SIG-M5 (cell line): ENCODE results near the gene PDSS2.

ENCODE experiments used
- DNase-seq: peaks from one replicate; lab custom pipeline; 2025; lab: John Stamatoyannopoulos, UW

The PDSS2 gene

GRCh38 chr6:107267006-107267405 lies 192.4 kb downstream of the PDSS2 start:
- no peak for DNase-seq

GRCh38 chr6:107266563-107266962 lies 192.8 kb downstream of the PDSS2 start:
- DNase-seq: no peak

GRCh38 chr6:107264357-107264840 lies 195.0 kb downstream of the PDSS2 start:
- DNase-seq: no peak

GRCh38 chr6:107259951-107260350 lies 199.4 kb downstream of the PDSS2 start:
- DNase-seq: no peak

- DNase-seq: no peak
These were observed 211.2 kb downstream of the PDSS2 start for GRCh38 chr6:107248147-107248546.

GRCh38 chr6:107246972-107247615 lies 212.3 kb downstream of the PDSS2 start:
- DNase-seq: no peak

- no peak for DNase-seq
These were observed 213.0 kb downstream of the PDSS2 start for GRCh38 chr6:107246249-107246971.

- DNase-seq: no peak
These were observed 214.5 kb downstream of the PDSS2 start for GRCh38 chr6:107244742-107245480.

- DNase-seq: no peak
These were observed 215.2 kb downstream of the PDSS2 start for GRCh38 chr6:107244082-107244741.

GRCh38 chr6:107243471-107243870 lies 215.9 kb downstream of the PDSS2 start:
- DNase-seq: no peak

GRCh38 chr6:107237992-107238660 lies 221.2 kb downstream of the PDSS2 start:
- DNase-seq: no peak

GRCh38 chr6:107235511-107235910 lies 223.9 kb downstream of the PDSS2 start:
- DNase-seq: no peak

GRCh38 chr6:107235007-107235406 lies 224.4 kb downstream of the PDSS2 start:
- no peak for DNase-seq

- DNase-seq: no peak
These were observed 228.1 kb downstream of the PDSS2 start for GRCh38 chr6:107231243-107231642.

- DNase-seq: no peak
These were observed 228.9 kb downstream of the PDSS2 start for GRCh38 chr6:107230448-107230847.

GRCh38 chr6:107230024-107230423 lies 229.3 kb downstream of the PDSS2 start:
- DNase-seq: no peak

GRCh38 chr6:107228754-107229153 lies 230.6 kb downstream of the PDSS2 start:
- DNase-seq: no peak

GRCh38 chr6:107221519-107221918 lies 237.8 kb downstream of the PDSS2 start:
- DNase-seq: no peak

GRCh38 chr6:107219851-107220250 lies 239.5 kb downstream of the PDSS2 start:
- no peak for DNase-seq

- DNase-seq: no peak
These were observed 241.2 kb downstream of the PDSS2 start for GRCh38 chr6:107218142-107218541.

- no peak for DNase-seq
These were observed 242.1 kb downstream of the PDSS2 start for GRCh38 chr6:107217248-107217647.
